SK-N-SH (cell line): ENCODE measurements around the gene DHX35. TPM values are rescaled to one million over a fixed set of nuclear protein-coding genes. Genes with fewer than 3 reads are reported as not detected.

Experiments used
- CTCF ChIA-PET: fragments of 300-600, 350-600 bp; formaldehyde crosslinking; extraction: SDS; loops from one replicate; lab custom pipeline; 2021; lab: Yijun Ruan, JAX
- POLR2A ChIA-PET: fragments of 350-600 bp; sonication (Branson Sonifier 250); formaldehyde crosslinking; extraction: SDS; loops from one replicate; lab custom pipeline; 2020; ENCODE audit warnings: antibody characterized with exemption, inconsistent platforms; lab: Yijun Ruan, JAX
- DNase-seq: peaks from one replicate; pipeline ENCODE4 v3.0.0; 2012
- H2AFZ ChIP-seq: fragments of 200-600 bp; sonication (generic); 2 replicates; pipeline ENCODE4 v1.8.1; 2016; ENCODE audit warnings: antibody characterized with exemption, mild to moderate bottlenecking, low read depth
- H3F3A ChIP-seq: fragments of 200-600 bp; sonication (generic); replicated peaks from 2 replicates; pipeline ENCODE3; 2016; ENCODE audit warnings: antibody characterized with exemption, mild to moderate bottlenecking; ENCODE audit not compliant: insufficient read depth
- H3K27ac ChIP-seq, 2 experiments: fragments of 200-500 bp in 1 of 2; fragments of 200-600 bp in 1 of 2; sonication (Bioruptor generic) in 1 of 2; sonication (generic), shearing (Covaris generic) in 1 of 2; 2 replicates each; pipeline versions ENCODE4 v1.5.1 to v1.6.1; 2014 to 2016; ENCODE audit warnings: low read depth in 2 of 2, inconsistent platforms in 1 of 2, low read length in 1 of 2, mild to moderate bottlenecking in 1 of 2, mixed read lengths in 1 of 2
- H3K27me3 ChIP-seq: fragments of 200-600 bp; sonication (generic), shearing (Covaris generic); 2 replicates; pipeline ENCODE4 v1.6.1; 2016; ENCODE audit warnings: mixed run types; ENCODE audit not compliant: insufficient read depth
- H3K36me3 ChIP-seq, 2 experiments: fragments of 200-500 bp in 1 of 2; fragments of 200-600 bp in 1 of 2; sonication (Bioruptor generic) in 1 of 2; sonication (generic) in 1 of 2; replicated peaks in 1 of 2; 2 replicates each; pipeline versions ENCODE3 to v1.5.1; 2014 to 2016; ENCODE audit warnings: low read length in 1 of 2, mild to moderate bottlenecking in 1 of 2; ENCODE audit not compliant: insufficient read depth in 2 of 2, control insufficient read depth in 1 of 2
- H3K4me1 ChIP-seq, 2 experiments: fragments of 200-500 bp in 1 of 2; fragments of 200-600 bp in 1 of 2; sonication (Bioruptor generic) in 1 of 2; sonication (generic), shearing (Covaris generic) in 1 of 2; 2 replicates each; pipeline versions ENCODE4 v1.5.1 to v1.6.1; 2014 to 2016; ENCODE audit warnings: low read depth in 1 of 2, low read length in 1 of 2, mixed run types in 1 of 2; ENCODE audit not compliant: insufficient read depth in 2 of 2, control insufficient read depth in 1 of 2
- H3K4me2 ChIP-seq: fragments of 200-600 bp; sonication (generic), shearing (Covaris generic); 2 replicates; pipeline ENCODE4 v1.6.1; 2017; ENCODE audit warnings: mixed run types
- H3K4me3 ChIP-seq, 2 experiments: fragments of 200-500 bp in 1 of 2; fragments of 200-600 bp in 1 of 2; sonication (Bioruptor generic) in 1 of 2; sonication (generic), shearing (Covaris generic) in 1 of 2; 2 replicates each; pipeline versions ENCODE4 v1.5.1 to v1.8.1; 2014 to 2016; ENCODE audit warnings: low read depth in 2 of 2, inconsistent platforms in 1 of 2, low read length in 1 of 2, mild to moderate bottlenecking in 1 of 2, mixed read lengths in 1 of 2, moderate library complexity in 1 of 2
- H3K79me2 ChIP-seq: fragments of 200-600 bp; sonication (generic); 2 replicates; pipeline ENCODE4 v1.8.1; 2017; ENCODE audit warnings: mild to moderate bottlenecking; ENCODE audit not compliant: insufficient read depth
- H3K9ac ChIP-seq: fragments of 200-600 bp; sonication (generic); 2 replicates; pipeline ENCODE4 v1.6.1; 2017; ENCODE audit warnings: mixed run types
- H3K9me2 ChIP-seq: fragments of 200-600 bp; sonication (generic); 2 replicates; pipeline ENCODE4 v1.6.1; 2017; ENCODE audit warnings: mixed run types
- H3K9me3 ChIP-seq: fragments of 200-600 bp; sonication (generic); 2 replicates; pipeline ENCODE4 v1.6.1; 2017; ENCODE audit warnings: mixed run types, mild to moderate bottlenecking, moderate library complexity
- H4K20me1 ChIP-seq: fragments of 200-600 bp; sonication (generic); 2 replicates; pipeline ENCODE4 v1.6.1; 2017; ENCODE audit warnings: mild to moderate bottlenecking, mixed run types; ENCODE audit not compliant: insufficient read depth
- ELF1 ChIP-seq: IDR thresholded peaks from 2 replicates; pipeline ENCODE4 v1.4.0; 2012
- FOSL2 ChIP-seq: IDR thresholded peaks from 2 replicates; pipeline ENCODE4 v1.4.0; 2012; ENCODE audit warnings: low read depth, mild to moderate bottlenecking, moderate library complexity, borderline replicate concordance
- FOXJ3 ChIP-seq: sonication (generic); formaldehyde crosslinking; IDR thresholded peaks from 2 replicates; pipeline ENCODE4 v1.5.1; 2020; ENCODE audit warnings: mild to moderate bottlenecking, missing genetic modification reagents
- FOXM1 ChIP-seq: IDR thresholded peaks from 2 replicates; pipeline ENCODE4 v1.4.0; 2012; ENCODE audit warnings: low read depth, mild to moderate bottlenecking
- GATA2 ChIP-seq: sonication (generic); formaldehyde crosslinking; IDR thresholded peaks from 2 replicates; pipeline ENCODE4 v1.5.0; 2020; ENCODE audit warnings: mild to moderate bottlenecking, missing genetic modification reagents
- MXI1 ChIP-seq: IDR thresholded peaks from 2 replicates; pipeline ENCODE4 v1.6.1; 2012; ENCODE audit warnings: mild to moderate bottlenecking, low read depth, low read length, improper control_type of control experiment
- NFIC ChIP-seq: IDR thresholded peaks from 2 replicates; pipeline ENCODE4 v1.4.0; 2012; ENCODE audit warnings: borderline replicate concordance
- NRF1 ChIP-seq: IDR thresholded peaks from 2 replicates; pipeline ENCODE4 v1.6.1; 2012; ENCODE audit warnings: low read depth, mild to moderate bottlenecking, low read length
- POLR2AphosphoS5 ChIP-seq: IDR thresholded peaks from 2 replicates; pipeline ENCODE4 v1.6.1; 2012; ENCODE audit warnings: low read depth, low read length
- RFX5 ChIP-seq: IDR thresholded peaks from 2 replicates; pipeline ENCODE4 v1.6.1; 2012; ENCODE audit warnings: mild to moderate bottlenecking, improper control_type of control experiment, low read length
- RXRA ChIP-seq: IDR thresholded peaks from 2 replicates; pipeline ENCODE4 v1.4.0; 2012; ENCODE audit warnings: low read depth, mild to moderate bottlenecking, borderline replicate concordance
- SIN3A ChIP-seq: IDR thresholded peaks from 2 replicates; pipeline ENCODE4 v1.6.1; 2012; ENCODE audit warnings: low read depth, mild to moderate bottlenecking, low read length, moderate library complexity, borderline replicate concordance
- TAF1 ChIP-seq: IDR thresholded peaks from 2 replicates; pipeline ENCODE4 v1.6.1; 2012; ENCODE audit warnings: low read depth, mild to moderate bottlenecking, low read length, moderate library complexity, borderline replicate concordance
- TCF12 ChIP-seq: IDR thresholded peaks from 2 replicates; pipeline ENCODE4 v1.4.0; 2012
- YY1 ChIP-seq: IDR thresholded peaks from 2 replicates; pipeline ENCODE4 v1.4.0; 2012; ENCODE audit warnings: low read depth, mild to moderate bottlenecking
- WGBS: methylation state at CpG from one replicate; pipeline ENCODE4 v1.1.6; 2017; ENCODE audit warnings: low lambda C conversion rate; 5-methylcytosine and 5-hydroxymethylcytosine counted together
- polyA plus RNA-seq, 3 experiments: library from polyadenylated mRNA; depleted of rRNA; stranded (reverse); fragments of >200 nt; gene quantifications; 2 replicates each; pipeline ENCODE4 v1.2.3, GENCODE V29; 2012
- TF ChIP-seq, protein P1 (sequence below): IDR thresholded peaks from 2 replicates; pipeline ENCODE4 v1.4.0; 2012; ENCODE audit warnings: low read depth, borderline replicate concordance
- TF ChIP-seq, protein P2 (sequence below): fragments of 150-350 bp; IDR thresholded peaks from 2 replicates; pipeline ENCODE4 v1.6.1; 2017; ENCODE audit warnings: antibody characterized with exemption, low read length, low read depth, borderline replicate concordance
- TF ChIP-seq, protein P3 (sequence below): IDR thresholded peaks from 2 replicates; pipeline ENCODE4 v1.6.1; 2012; ENCODE audit warnings: mild to moderate bottlenecking, low read depth, low read length, moderate library complexity

DHX35 gene
- polyA plus RNA-seq, 1 of the 3 experiments (the other 2 are of a cell fraction), result 17.1 TPM

DNA sequence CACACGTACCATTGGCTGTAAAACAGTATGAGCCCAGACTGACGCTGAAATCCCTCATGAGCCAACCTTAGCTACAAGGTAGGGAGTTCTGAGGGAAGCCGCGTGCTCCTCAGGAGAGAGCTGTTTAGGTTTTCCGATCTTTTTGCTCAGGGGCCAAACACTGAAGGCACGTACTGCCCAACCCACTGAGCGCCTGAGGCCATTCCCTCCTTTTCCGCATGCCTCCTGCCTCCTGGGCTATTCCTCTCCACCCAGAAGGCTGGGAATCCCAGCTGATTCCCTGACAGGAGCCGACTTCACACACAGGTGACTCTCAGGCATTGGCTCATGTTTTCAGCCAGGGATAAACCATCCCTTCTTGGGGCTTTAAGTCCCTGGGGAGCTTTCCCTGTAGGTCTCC, 41.3 kb upstream of the DHX35 start:
- Histone ChIP-seq H3K4me3 (no peak overlapping the region), H3K27ac (no peak overlapping the region), H3F3A (peaks cover 3% of the 10 kb centered on the region), H4K20me1 (no peaks in the 10 kb centered on the region), H3K79me2 (no peaks in the 10 kb centered on the region), H3K27me3 (peaks cover 11% of the 10 kb centered on the region; the same call in 1 of the 2 replicates), H3K36me3 (no peaks in the 10 kb centered on the region), H3K4me1 (no peaks in the 10 kb centered on the region; a peak in 1 of 4 replicates), H3K9me3 (no peaks in the 10 kb centered on the region), H3K4me2 (no peak overlapping the region), H3K9ac (no peak overlapping the region), H2AFZ (no peak overlapping the region), H3K9me2 (no peaks in the 10 kb centered on the region)
- ChIA-PET POLR2A (interaction anchor here (0.5 kb wide), 1 partner anchor 55 kb away, joined by 3 read pairs; no protein-coding TSS in a partner anchor), CTCF (interaction anchor here (0.8 to 3.2 kb wide), 4 partner anchors 27 to 191 kb away, joined by 3 to 18 read pairs (median 10); no protein-coding TSS in a partner anchor)
- TF ChIP-seq ELF1 (no peak), FOXJ3 (CRISPR knock-in tag) (no peak), RXRA (no peak), TCF12 (no peak), TAF1 (no peak), NFIC (no peak)
- TF ChIP-seq, protein P1, sequence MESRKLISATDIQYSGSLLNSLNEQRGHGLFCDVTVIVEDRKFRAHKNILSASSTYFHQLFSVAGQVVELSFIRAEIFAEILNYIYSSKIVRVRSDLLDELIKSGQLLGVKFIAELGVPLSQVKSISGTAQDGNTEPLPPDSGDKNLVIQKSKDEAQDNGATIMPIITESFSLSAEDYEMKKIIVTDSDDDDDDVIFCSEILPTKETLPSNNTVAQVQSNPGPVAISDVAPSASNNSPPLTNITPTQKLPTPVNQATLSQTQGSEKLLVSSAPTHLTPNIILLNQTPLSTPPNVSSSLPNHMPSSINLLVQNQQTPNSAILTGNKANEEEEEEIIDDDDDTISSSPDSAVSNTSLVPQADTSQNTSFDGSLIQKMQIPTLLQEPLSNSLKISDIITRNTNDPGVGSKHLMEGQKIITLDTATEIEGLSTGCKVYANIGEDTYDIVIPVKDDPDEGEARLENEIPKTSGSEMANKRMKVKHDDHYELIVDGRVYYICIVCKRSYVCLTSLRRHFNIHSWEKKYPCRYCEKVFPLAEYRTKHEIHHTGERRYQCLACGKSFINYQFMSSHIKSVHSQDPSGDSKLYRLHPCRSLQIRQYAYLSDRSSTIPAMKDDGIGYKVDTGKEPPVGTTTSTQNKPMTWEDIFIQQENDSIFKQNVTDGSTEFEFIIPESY, result no peak
- 70% methylated on average over 9 of the region's 9 CpGs for WGBS
- DNase-seq, result no peak

DNA sequence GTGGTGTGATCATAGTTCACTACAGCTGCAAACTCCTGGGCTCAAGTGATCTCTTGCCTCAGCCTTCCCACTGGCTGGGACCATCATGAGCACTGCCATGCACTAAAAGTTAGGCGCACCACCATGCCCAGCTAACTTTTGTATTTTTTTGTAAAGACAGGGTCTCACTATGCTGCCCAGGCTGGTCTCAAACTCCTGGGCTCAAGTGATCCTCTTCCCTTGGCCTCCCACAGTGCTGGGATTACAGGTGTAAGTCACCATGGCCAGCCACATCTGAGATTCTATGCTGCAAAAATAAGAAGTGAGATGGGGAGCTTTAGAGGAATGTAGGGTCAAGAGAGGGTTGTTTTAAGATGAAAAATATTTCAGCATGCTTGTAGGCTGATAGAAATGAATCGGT, 37.4 kb upstream of the DHX35 start:
- WGBS, result 98% methylated on average over 2 of the region's 2 CpGs
- no peak for TF ChIP-seq FOXM1
- TF ChIP-seq, protein P2, sequence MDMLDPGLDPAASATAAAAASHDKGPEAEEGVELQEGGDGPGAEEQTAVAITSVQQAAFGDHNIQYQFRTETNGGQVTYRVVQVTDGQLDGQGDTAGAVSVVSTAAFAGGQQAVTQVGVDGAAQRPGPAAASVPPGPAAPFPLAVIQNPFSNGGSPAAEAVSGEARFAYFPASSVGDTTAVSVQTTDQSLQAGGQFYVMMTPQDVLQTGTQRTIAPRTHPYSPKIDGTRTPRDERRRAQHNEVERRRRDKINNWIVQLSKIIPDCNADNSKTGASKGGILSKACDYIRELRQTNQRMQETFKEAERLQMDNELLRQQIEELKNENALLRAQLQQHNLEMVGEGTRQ, result no peak
- TF ChIP-seq MXI1, result no peak
- TF ChIP-seq, protein P1, result no peak
- TF ChIP-seq NRF1, result no peak
- no peak for TF ChIP-seq POLR2AphosphoS5
- TF ChIP-seq, protein P3, sequence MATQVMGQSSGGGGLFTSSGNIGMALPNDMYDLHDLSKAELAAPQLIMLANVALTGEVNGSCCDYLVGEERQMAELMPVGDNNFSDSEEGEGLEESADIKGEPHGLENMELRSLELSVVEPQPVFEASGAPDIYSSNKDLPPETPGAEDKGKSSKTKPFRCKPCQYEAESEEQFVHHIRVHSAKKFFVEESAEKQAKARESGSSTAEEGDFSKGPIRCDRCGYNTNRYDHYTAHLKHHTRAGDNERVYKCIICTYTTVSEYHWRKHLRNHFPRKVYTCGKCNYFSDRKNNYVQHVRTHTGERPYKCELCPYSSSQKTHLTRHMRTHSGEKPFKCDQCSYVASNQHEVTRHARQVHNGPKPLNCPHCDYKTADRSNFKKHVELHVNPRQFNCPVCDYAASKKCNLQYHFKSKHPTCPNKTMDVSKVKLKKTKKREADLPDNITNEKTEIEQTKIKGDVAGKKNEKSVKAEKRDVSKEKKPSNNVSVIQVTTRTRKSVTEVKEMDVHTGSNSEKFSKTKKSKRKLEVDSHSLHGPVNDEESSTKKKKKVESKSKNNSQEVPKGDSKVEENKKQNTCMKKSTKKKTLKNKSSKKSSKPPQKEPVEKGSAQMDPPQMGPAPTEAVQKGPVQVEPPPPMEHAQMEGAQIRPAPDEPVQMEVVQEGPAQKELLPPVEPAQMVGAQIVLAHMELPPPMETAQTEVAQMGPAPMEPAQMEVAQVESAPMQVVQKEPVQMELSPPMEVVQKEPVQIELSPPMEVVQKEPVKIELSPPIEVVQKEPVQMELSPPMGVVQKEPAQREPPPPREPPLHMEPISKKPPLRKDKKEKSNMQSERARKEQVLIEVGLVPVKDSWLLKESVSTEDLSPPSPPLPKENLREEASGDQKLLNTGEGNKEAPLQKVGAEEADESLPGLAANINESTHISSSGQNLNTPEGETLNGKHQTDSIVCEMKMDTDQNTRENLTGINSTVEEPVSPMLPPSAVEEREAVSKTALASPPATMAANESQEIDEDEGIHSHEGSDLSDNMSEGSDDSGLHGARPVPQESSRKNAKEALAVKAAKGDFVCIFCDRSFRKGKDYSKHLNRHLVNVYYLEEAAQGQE, result no peak
- TF ChIP-seq SIN3A, result no peak
- TF ChIP-seq YY1, result no peak
- TF ChIP-seq NFIC, result no peak
- no peak for TF ChIP-seq FOSL2
- TF ChIP-seq RFX5, result no peak
- no peak for TF ChIP-seq GATA2 (CRISPR knock-in tag)
- Histone ChIP-seq H2AFZ (no peak overlapping the region), H3K4me2 (no peak overlapping the region), H3K9me2 (no peaks in the 10 kb centered on the region), H3K9ac (no peak overlapping the region), H3K4me3 (no peak overlapping the region), H3K9me3 (no peaks in the 10 kb centered on the region), H3K79me2 (peaks cover 32% of the 10 kb centered on the region), H3K4me1 (peaks cover 0 to 11% of the 10 kb centered on the region in 2 experiments; a peak in 2 of 4 replicates), H4K20me1 (peaks cover 7% of the 10 kb centered on the region; the same call in 1 of the 2 replicates), H3K27me3 (peaks cover 11% of the 10 kb centered on the region; the same call in 1 of the 2 replicates), H3F3A (peaks cover 3% of the 10 kb centered on the region), H3K36me3 (no peaks in the 10 kb centered on the region), H3K27ac (no peak overlapping the region)
- DNase-seq, result no peak
- POLR2A ChIA-PET, result no interaction called here
- CTCF ChIA-PET, result interaction anchor here (0.6 to 3.6 kb wide), 6 partner anchors 10 to 1118 kb away, joined by 3 to 41 read pairs (median 3); no protein-coding TSS in a partner anchor
